Prostate gland (tissue), 2 donors: ENCODE data around the gene SPTBN4.

Experiments used
- POLR2AphosphoS5 ChIP-seq: sonication (generic); formaldehyde crosslinking; IDR thresholded peaks from one replicate; pipeline ENCODE4 v1.6.1; 2017; ENCODE audit warnings: antibody characterized with exemption
- TF ChIP-seq, protein P1 (sequence below), 4 experiments: fragments of 200-600 bp in 2 of 4; fragments of 450-650 bp in 2 of 4; sonication (generic) in 2 of 4; IDR thresholded peaks; 1 replicate in 3 of 4; 2 replicates in 1 of 4; pipeline ENCODE4 v1.5.1; 2016 to 2019; ENCODE audit warnings: antibody characterized with exemption in 4 of 4, mild to moderate bottlenecking in 2 of 4, moderate library complexity in 2 of 4

DNA sequence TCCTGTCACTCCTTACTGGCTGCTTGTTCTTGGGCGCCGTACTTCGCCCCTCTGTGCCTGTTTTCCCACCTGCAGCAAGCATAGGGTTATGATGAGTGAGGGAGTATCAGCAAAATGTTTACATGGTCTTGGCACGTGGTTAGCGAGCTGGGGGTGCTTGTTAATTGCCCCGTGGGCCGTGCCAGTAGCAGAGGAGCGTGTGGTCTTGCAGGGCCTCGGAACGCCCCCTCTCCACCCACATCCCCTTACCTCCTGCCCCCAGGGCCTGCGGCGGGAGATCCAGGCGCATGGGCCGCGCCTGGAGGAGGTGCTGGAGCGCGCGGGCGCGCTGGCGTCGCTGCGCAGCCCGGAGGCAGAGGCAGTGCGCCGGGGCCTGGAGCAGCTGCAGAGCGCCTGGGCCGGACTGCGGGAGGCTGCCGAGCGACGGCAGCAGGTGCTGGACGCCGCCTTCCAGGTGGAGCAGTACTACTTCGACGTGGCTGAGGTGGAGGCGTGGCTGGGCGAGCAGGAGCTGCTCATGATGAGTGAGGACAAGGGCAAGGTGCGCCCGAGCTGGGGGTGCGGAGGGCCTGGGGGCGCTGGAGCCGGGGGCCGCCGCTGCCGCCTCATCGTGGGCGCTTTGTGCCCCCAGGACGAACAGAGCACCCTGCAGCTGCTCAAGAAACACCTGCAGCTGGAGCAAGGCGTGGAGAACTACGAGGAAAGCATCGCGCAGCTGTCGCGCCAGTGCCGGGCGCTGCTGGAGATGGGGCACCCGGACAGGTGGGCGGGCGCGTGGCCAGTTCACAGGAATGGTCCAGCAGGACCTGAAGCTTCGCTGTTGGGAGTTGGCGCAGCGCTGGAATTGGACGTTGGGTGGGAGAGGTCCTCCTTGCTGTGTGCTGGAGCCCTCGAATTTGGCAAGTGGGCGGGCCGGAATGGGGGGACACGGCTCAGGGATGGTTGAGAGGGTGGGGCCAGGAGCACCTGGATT is 87.4 kb downstream of the SPTBN4 start:
- TF ChIP-seq, protein P1, sequence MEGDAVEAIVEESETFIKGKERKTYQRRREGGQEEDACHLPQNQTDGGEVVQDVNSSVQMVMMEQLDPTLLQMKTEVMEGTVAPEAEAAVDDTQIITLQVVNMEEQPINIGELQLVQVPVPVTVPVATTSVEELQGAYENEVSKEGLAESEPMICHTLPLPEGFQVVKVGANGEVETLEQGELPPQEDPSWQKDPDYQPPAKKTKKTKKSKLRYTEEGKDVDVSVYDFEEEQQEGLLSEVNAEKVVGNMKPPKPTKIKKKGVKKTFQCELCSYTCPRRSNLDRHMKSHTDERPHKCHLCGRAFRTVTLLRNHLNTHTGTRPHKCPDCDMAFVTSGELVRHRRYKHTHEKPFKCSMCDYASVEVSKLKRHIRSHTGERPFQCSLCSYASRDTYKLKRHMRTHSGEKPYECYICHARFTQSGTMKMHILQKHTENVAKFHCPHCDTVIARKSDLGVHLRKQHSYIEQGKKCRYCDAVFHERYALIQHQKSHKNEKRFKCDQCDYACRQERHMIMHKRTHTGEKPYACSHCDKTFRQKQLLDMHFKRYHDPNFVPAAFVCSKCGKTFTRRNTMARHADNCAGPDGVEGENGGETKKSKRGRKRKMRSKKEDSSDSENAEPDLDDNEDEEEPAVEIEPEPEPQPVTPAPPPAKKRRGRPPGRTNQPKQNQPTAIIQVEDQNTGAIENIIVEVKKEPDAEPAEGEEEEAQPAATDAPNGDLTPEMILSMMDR (IDR thresholded peaks at IDR 0.05), result no peak
- TF ChIP-seq POLR2AphosphoS5, result no peak
